A673 (cell line): Measurements from ENCODE around the gene DACT3. TPM values are rescaled to one million over a fixed set of nuclear protein-coding genes. Genes with fewer than 3 reads are reported as not detected.
A peak's percentile ranks its signal among the peaks of the same experiment; 100 is the strongest.

Source experiments
- microRNA-seq: library from miRNA; unstranded; fragments of <30 nt; microRNA quantifications from one replicate; pipeline ENCODE4 v1.2.0, GENCODE V29; 2021
- total RNA-seq: library from RNA; stranded (reverse); gene quantifications from 2 replicates; pipeline ENCODE4 v1.2.3, GENCODE V29; 2021

The DACT3 gene
- total RNA-seq, 1 experiment from 2014 or later, result 0.32 TPM

Small RNAs within 50 kb of the gene (microRNA-seq; reads per million reads assigned to microRNA genes)
- gene MIR320E, result 6.2 reads per million, percentile 20 among the genes with 10 or more reads in this experiment

Other genes starting within 250 kb of the DACT3 start
- 24.5 and 32.1 TPM in 2 replicates for gene CCDC8, start 247.6 kb downstream of the DACT3 start, total RNA-seq
- not detected in 2 replicates for gene PNMA8C, start 232.2 kb downstream of the DACT3 start, total RNA-seq
- gene PNMA8A, start 189.6 kb downstream of the DACT3 start, total RNA-seq, result 12.8 and 15.9 TPM in 2 replicates
- gene PNMA8B, start 165.3 kb downstream of the DACT3 start, total RNA-seq, result 0.75 and 0.81 TPM in 2 replicates
- gene CALM3, start 59.9 kb downstream of the DACT3 start, total RNA-seq, result 272 and 291 TPM in 2 replicates
- 0.46 TPM in 1 of 2 replicates, not detected in the other for gene PTGIR, start 36.1 kb downstream of the DACT3 start, total RNA-seq
- gene GNG8, start 25.0 kb downstream of the DACT3 start, total RNA-seq, result not detected in 2 replicates
- gene PRKD2, start 55.9 kb upstream of the DACT3 start, total RNA-seq, result 45.1 and 60.3 TPM in 2 replicates
- 23.6 and 26.1 TPM in 2 replicates for gene FKRP, start 84.9 kb upstream of the DACT3 start, total RNA-seq
- 134 and 157 TPM in 2 replicates for gene STRN4, start 85.3 kb upstream of the DACT3 start, total RNA-seq
- gene SLC1A5, start 127.4 kb upstream of the DACT3 start, total RNA-seq, result 283 and 295 TPM in 2 replicates
- gene AP2S1, start 189.7 kb upstream of the DACT3 start, total RNA-seq, result 226 and 241 TPM in 2 replicates
- 76.5 and 76.7 TPM in 2 replicates for gene ARHGAP35, start 199.8 kb upstream of the DACT3 start, total RNA-seq